ENCODE results near the gene E2F6. TPM values are rescaled to one million over a fixed set of nuclear protein-coding genes. Genes with fewer than 3 reads are reported as not detected.
A peak's percentile ranks its signal among the peaks of the same experiment; 100 is the strongest.

E2F6 gene
- polyA plus RNA-seq, 3 donors, result 3.5 to 6.4 (median 3.7) TPM

- DNase-seq, result no peak
- no peaks in the 10 kb centered on the region for H4K20me1 ChIP-seq (ENCODE audit: insufficient read depth, low read length)
- peaks cover 2 to 3% of the 10 kb centered on the region in 2 donors for H3K27me3 ChIP-seq (ENCODE audit: control insufficient read depth in 2 of 2, insufficient read depth in 2 of 2, low read length in 2 of 2)
- H3K27ac ChIP-seq (ENCODE audit: low read depth in 1 of 2, low read length in 2 of 2), result no peak overlapping the region
- WGBS (ENCODE audit: insufficient coverage), result 86% methylated on average over 2 of the region's 4 CpGs
- H3K4me3 ChIP-seq (replicated peaks in 1 of 3; ENCODE audit: low read depth in 2 of 3, low read length in 3 of 3), result no peak overlapping the region
- Mint-ChIP-seq H3K4me1 (peaks cover 6% of the 10 kb centered on the region), H3K27ac (no peak overlapping the region), H3K4me3 (no peak overlapping the region), H3K27me3 (ENCODE audit: low read depth in 3 of 3) (peaks cover 7 to 12% (median 12%) of the 10 kb centered on the region in 3 donors), H3K9me3 (peaks cover 0 to 6% (median 3%) of the 10 kb centered on the region in 7 donors), H3K36me3 (no peaks in the 10 kb centered on the region)
- no peak overlapping the region for H3K4me2 ChIP-seq (replicated peaks; ENCODE audit: extremely low read depth, low read length, poor library complexity, severe bottlenecking)
- TF ChIP-seq CTCF (IDR thresholded peaks at IDR 0.05), result no peak
- no peaks in the 10 kb centered on the region for H3K4me1 ChIP-seq (ENCODE audit: control insufficient read depth in 1 of 2, insufficient read depth in 2 of 2, low read length in 2 of 2)
- H3K9me3 ChIP-seq (replicated peaks in 1 of 2; ENCODE audit: control insufficient read depth in 1 of 2, insufficient read depth in 1 of 2, low read length in 2 of 2), result no peaks in the 10 kb centered on the region
- no peaks in the 10 kb centered on the region for H3K79me2 ChIP-seq (ENCODE audit: insufficient read depth, low read length)
- no peak overlapping the region for H2AFZ ChIP-seq (ENCODE audit: insufficient read depth, low read depth, low read length, poor library complexity, severe bottlenecking)
- no peaks in the 10 kb centered on the region for H3K36me3 ChIP-seq (replicated peaks in 1 of 2; ENCODE audit: control insufficient read depth in 1 of 2, insufficient read depth in 2 of 2, low read length in 2 of 2)
- no peak overlapping the region for H3K9ac ChIP-seq (ENCODE audit: insufficient read depth, low read length, poor library complexity, severe bottlenecking)
- intact Hi-C loops (cut with micrococcal nuclease), result no loop called here
Observed at GRCh38 chr2:11502740-11503292, 36.9 kb upstream of the E2F6 start.

- peak overlapping the region in 1 of 2 donors; percentile 43 for H3K4me3 Mint-ChIP-seq
- no peak for TF ChIP-seq CTCF (IDR thresholded peaks at IDR 0.05)
- H2AFZ ChIP-seq (ENCODE audit: insufficient read depth, low read depth, low read length, poor library complexity, severe bottlenecking), result no peak overlapping the region
Observed at GRCh38 chr2:11500702-11501303, 34.8 kb upstream of the E2F6 start.

More at GRCh38 chr2:11500702-11501303, 34.8 kb upstream of the E2F6 start:
- 85% methylated on average over 4 of the region's 5 CpGs for WGBS (ENCODE audit: insufficient coverage)
- Histone ChIP-seq H3K79me2 (ENCODE audit: insufficient read depth, low read length) (no peaks in the 10 kb centered on the region), H3K9ac (ENCODE audit: insufficient read depth, low read length, poor library complexity, severe bottlenecking) (no peak overlapping the region), H4K20me1 (ENCODE audit: insufficient read depth, low read length) (no peaks in the 10 kb centered on the region), H3K9me3 (replicated peaks in 1 of 2; ENCODE audit: control insufficient read depth in 1 of 2, insufficient read depth in 1 of 2, low read length in 2 of 2) (no peaks in the 10 kb centered on the region), H3K27me3 (ENCODE audit: control insufficient read depth in 2 of 2, insufficient read depth in 2 of 2, low read length in 2 of 2) (peaks cover 2 to 7% of the 10 kb centered on the region in 2 donors), H3K4me2 (replicated peaks; ENCODE audit: extremely low read depth, low read length, poor library complexity, severe bottlenecking) (no peak overlapping the region), H3K36me3 (replicated peaks in 1 of 2; ENCODE audit: control insufficient read depth in 1 of 2, insufficient read depth in 2 of 2, low read length in 2 of 2) (no peaks in the 10 kb centered on the region), H3K4me1 (ENCODE audit: control insufficient read depth in 1 of 2, insufficient read depth in 2 of 2, low read length in 2 of 2) (no peaks in the 10 kb centered on the region), H3K27ac (ENCODE audit: low read depth in 1 of 2, low read length in 2 of 2) (no peak overlapping the region), H3K4me3 (replicated peaks in 1 of 3; ENCODE audit: low read depth in 2 of 3, low read length in 3 of 3) (no peak overlapping the region)
- Mint-ChIP-seq H3K27me3 (ENCODE audit: low read depth in 3 of 3) (peaks cover 8 to 16% (median 12%) of the 10 kb centered on the region in 3 donors), H3K36me3 (no peaks in the 10 kb centered on the region), H3K27ac (no peak overlapping the region), H3K9me3 (peaks cover 0 to 6% (median 3%) of the 10 kb centered on the region in 7 donors), H3K4me1 (peaks cover 6% of the 10 kb centered on the region)
- no peak for DNase-seq
- intact Hi-C loops (cut with micrococcal nuclease), result no loop called here

Data from CD14-positive monocyte (primary cell).